Glomerular endothelial cell (primary cell): Measurements from ENCODE around the gene HOXA10. TPM values are rescaled to one million over a fixed set of nuclear protein-coding genes. Genes with fewer than 3 reads are reported as not detected.

Source experiments
- DNase-seq: peaks from one replicate; pipeline ENCODE4 v3.0.0-alpha.2; 2011; ENCODE audit warnings: low read depth, low spot score; ENCODE audit errors: extremely low read depth
- total RNA-seq: library from RNA; depleted of rRNA; stranded (reverse); fragments of >200 nt; gene quantifications from 2 replicates; pipeline ENCODE4 v1.2.3, GENCODE V29; 2015

Gene HOXA10
- total RNA-seq, 1 donor from 2014 or later: 8.1 TPM

DNA sequence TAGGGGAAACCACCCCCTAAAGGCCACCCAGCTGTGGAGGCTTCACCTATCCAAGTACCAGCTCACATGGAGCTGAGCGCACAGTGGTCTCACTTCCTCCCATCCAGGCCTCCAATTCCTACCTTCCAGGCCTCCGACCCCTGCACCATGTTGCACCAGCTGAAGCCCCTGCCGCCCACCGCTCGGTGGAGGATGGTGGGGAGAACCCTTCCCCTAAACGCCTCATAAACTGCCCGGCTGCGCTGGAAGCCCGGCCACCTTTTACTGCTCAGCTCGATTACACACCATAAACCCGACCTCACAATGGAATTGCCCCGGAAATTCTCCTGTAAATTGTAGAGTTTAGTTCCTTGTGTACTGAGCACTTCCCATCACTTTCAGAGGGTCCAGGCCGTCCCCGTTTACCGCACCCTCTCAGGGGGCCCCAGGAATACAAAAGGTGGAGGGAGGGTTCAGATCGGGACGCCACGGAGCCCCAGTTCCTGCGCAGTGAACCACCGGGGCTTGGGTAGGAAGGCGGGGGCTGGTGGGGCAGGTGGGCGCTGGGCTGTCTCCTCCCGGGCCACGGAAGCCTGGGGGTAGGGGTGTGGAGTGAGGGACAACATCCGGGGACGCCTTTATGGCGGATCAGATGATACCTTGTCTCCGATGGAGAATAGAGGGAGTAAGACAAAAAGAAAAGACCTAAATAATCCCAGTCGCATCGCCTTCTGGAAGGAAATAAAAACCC, 16.3 kb downstream of the HOXA10 start:
- no peak for DNase-seq

DNA sequence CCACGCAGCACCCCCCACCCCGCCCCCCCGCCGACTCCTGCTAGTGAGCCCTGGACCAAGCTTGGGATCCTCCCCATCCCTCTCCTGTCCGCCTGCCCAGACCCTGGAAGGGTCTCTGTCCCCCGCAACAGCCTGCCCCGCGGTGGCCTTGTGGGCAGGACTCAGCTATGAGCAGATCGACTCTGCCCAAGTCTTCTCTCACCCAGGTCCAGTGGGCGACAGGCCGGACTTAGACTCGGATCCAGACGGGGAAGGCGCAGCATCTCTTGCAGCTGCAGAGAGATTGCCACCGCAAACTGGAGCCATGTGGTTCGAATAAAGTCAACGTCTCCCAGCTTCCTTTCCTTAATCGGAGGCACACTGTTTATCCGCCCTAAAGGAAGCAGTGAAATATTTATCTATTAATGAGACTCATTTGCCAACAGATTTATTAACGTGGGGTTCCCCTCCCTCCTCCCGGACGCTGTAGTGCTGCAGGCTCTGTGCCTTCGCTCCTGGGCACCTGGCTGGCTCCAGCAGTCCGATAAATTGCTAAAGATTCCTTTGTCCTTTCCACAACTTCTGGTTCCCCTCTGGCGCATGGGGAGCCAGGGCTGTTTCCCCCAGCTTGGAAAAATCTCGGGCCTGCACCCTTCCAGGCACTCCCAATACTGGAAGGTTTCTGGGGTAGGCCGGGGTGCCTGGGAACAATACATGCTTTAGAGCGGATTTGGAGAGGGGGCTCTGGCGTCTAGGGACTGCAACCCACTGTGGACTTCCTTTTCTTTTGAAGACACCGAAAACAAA, 17.0 kb downstream of the HOXA10 start:
- DNase-seq: no peak

DNA sequence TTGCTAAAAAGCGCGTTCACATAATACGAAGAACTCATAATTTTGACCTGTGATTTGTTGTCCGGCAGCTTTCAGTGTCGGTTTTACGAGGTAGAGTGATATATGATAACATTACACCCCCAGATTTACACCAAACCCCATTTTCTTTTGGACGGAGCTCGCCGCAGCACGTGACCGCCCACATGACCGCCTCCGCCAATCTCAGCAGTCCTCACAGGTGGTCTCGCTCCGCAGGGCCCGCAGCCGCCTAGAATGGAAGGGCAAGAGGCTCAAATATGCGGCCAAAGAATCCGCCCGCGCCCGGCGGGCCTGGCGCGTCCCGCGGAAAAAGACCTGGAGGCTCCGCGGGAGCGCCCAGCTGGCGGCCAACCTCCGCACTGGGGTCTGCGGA, 17.6 kb downstream of the HOXA10 start, which contains the start of gene HOXA7:
Gene HOXA7 (minus strand): TSS at position 168 of the 391 bp plus-strand sequence. CDS start 130 bp downstream, at position 38.
- DNase-seq: no peak

DNA sequence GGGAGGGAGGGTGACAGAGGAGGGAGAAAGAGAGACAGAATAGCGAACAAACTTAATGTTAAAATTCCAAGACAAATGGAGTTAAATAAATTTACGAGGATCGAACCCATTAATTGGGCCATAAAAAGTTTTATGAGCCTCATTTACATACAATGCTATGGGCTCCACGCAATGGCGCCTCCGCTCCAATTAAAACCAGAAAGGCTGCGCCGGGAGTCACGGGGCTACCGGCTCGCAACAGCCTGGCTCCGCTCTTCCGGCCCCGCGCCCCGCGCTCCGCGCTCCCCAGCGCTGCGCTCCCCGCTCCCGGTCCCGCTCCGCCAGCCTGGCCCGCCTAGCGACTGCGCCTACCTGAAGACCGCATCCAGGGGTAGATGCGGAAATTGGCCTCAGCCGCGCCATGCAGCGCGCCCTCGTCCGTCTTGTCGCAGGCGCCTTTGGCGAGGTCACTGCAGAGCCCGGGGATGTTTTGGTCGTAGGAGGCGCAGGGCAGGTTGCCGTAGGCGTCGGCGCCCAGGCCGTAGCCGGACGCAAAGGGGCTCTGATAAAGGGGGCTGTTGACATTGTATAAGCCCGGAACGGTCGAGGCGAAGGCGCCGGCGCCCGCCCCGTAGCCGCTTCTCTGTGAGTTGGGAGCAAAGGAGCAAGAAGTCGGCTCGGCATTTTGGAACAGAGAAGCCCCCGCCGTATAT, 18.2 kb downstream of the HOXA10 start:
- no peak for DNase-seq

DNA sequence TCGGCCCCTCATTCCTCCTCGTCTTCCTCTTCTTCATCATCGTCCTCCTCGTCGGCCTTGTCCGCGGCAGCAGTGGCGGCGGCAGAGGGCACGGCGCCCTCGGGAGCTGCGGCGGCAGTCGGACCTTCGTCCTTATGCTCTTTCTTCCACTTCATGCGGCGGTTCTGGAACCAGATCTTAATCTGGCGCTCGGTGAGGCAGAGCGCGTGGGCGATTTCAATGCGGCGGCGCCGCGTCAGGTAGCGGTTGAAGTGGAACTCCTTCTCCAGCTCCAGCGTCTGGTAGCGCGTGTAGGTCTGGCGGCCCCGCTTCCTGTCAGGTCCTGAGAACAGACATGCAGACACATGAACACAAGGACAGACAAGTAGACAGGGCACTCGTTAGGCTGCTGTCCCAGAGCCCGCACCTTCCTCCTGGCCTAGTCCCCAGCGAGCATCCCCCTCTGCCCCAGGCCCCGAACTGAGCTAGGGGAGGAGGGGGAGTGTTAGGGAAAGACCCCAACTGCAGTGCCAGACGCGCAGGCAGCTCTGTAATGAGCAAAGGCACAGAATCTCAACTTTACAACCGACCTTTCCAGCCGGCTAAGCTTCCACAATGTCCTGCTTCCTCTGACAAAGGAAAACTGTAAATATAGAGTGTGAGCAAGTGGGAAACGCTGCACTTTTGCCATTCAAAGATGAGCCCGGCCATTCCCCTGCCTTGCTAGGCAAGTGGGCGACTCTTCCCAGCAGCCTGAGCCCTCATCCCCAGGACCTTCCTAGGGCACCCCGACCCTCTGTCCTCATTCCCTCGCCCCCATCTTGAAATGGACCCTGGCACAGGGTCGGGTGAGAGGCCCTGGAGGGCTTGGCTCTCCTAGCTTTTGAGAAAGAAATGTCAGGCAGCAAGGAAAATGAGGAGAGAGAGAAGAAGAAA, 19.0 kb downstream of the HOXA10 start:
- DNase-seq: no peak

DNA sequence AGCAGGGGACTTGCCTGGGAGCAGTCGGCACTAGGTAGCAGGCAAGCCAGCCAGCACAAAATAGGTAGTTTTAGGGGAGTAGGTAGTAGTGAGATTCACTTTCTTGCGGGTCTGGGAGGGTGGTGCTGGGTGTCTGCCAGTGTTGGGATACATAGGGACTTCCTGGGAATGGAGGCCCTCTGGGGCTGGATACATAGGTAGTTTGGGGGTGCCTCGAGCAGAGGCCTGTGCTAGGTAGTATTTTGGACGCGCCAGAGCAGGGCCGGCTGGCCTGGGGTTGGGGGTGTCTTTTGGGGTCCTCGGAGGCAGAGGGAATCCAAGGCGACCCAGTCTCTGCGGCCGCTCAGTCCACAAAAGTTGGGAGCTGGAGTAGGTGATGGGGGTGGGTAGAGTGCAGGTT, 19.8 kb downstream of the HOXA10 start:
- DNase-seq: no peak

DNA sequence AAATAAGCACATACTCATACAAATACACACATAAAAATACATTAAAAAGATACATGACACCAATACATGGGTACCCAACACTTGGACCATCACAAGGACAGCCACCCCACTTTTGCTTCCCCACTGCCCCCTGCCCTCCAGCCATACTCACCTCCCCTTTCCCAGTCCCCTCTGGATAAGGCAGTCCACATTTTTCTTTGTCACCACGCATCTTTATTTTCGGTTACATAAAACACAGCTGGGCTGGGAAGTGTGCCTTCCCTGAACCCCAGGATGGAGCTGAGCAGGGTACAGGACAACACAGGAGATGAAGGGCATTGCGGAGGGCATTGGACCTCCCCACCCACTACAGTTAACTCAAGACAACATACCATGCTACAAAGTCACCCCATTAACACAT, 20.6 kb downstream of the HOXA10 start:
- no peak for DNase-seq

DNA sequence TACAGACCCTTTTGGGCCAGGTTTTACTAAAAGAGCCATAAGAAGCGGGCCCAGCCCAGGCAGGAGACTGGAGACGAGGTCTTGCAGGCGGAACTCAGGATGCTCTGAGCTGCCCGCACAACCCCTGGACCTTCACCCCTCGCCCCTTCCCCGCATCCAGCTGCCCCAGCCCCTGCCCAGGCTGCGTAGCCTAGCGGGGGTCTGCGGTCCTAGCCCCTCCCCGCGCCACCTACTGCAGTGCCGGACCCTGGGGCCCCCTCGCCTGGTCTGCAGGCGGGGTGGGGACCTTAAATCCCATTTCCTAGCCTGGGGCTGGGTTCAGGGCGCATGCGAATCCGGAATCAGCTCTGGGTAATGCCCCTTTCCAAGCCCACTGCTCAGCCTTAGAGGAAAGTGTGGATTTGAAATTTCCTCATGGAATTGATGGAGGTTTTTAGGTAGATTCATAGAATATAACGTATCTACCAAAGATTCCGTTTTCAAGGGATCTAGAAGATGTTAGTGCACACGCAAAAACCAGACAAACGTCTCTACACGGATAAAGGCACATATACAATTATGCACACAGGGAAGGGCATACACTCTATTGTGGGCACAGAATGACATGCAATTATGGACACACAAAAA, 21.2 kb downstream of the HOXA10 start:
- DNase-seq: no peak

DNA sequence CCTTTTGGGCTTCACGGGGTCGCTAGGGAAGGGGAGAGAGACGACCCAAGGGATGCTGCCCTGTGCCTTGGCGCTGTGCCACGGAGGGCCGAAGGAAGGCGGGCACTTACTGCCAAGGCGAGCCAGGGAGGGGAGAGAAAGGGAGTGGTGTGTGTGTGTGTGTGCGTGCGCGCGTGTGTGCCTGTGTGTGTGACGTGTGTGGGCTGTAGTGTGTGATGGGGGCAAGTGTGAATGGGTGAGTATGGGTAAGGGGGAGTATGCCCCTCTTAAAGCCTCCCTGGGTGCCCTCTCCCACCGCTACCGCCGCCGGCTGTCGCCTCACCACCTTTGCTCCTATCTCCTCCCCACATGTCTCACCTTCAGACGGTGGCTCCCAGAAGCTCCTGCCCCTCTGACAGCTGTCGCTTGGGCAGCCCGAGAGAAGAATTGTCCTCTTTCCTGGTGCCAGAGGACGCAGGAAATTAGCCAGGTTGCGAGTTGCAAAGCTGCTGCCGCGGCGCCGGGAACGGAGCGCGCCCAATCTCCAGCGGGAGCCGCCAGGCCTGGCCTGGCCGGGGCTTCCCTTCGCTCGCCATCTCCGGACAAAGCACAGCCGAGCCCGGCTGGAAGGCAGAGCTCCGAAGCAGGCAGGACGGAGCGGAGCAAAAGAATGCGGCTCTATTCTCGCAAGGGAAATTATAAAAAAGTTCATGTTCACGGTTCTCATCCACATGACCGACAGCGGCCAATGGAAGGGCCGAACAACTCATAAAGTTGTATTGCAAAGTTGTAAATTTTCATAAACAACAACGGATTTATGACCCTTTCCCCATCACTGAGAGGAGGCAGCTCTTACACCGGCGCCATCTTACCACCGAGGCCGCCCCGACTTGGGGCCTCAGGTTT, 21.9 kb downstream of the HOXA10 start, which contains the start of gene HOXA3:
Gene HOXA3 (minus strand): TSS at position 653 of the 885 bp plus-strand sequence. CDS start 41,943 bp downstream, outside the sequence.
- DNase-seq: no peak

DNA sequence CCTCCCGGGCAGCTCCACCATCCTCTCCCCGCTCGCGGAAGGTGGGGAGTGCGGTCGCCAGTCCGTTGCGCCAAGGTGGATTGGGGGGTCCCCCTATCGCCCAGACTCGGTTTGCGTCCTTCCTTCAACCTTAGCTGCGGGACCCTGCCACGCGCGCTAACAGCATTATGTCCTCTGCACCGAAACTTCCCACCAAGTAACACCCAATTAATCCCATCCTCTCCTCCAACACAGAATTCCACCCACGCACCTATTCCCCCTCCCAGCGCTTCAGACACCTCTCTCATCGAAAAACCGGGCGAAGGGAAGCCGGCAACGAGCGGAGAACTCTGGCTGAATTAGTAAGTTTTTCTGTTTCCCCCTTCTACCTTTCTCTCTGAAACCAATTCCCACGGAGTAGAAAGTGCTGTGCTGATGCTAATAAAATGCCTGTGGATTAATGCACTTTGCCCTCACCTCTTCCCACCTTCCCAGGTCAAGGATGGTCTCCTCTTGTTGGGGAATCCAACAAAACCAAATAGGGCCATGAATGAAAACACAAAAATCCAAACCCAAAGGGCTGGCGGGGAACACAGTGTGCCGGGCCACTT, 22.7 kb downstream of the HOXA10 start:
- no peak for DNase-seq

DNA sequence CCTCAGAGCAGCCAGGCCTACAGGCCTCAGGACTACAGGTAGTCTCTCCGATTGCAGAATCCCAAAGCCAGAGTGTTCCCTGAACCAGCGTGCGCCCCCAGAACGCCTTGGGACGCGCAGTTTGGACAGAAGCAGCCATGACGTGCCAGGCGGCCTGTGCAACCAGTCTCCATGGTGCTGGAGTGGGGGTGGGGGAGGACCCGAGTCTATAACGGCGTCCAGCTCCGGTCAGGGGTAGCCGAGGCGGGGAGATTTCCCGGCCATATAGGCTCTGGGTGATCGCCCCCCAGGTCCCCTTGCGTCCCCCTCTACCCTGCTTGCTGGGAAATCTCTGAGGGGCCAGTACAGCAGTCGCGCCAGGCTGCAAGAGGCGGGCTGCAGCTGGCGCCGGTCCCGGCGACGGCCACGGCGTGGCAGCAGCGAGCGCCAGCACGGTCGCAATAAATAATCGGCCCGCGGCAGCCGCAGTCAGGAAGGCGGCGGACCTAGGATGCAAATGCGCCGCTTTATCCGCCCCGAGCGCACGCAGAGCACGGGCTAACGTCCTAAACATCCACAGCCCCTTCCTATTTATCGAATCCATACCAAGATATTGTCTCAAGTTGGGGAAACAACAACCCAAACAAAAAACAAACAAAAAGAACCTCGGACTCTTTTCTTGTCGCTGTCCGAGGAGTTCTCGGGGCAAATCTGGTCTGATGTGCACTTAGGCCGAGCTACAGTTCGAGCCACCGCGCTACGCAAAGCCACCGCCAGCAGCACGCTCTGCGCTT, 23.4 kb downstream of the HOXA10 start:
- DNase-seq: no peak

DNA sequence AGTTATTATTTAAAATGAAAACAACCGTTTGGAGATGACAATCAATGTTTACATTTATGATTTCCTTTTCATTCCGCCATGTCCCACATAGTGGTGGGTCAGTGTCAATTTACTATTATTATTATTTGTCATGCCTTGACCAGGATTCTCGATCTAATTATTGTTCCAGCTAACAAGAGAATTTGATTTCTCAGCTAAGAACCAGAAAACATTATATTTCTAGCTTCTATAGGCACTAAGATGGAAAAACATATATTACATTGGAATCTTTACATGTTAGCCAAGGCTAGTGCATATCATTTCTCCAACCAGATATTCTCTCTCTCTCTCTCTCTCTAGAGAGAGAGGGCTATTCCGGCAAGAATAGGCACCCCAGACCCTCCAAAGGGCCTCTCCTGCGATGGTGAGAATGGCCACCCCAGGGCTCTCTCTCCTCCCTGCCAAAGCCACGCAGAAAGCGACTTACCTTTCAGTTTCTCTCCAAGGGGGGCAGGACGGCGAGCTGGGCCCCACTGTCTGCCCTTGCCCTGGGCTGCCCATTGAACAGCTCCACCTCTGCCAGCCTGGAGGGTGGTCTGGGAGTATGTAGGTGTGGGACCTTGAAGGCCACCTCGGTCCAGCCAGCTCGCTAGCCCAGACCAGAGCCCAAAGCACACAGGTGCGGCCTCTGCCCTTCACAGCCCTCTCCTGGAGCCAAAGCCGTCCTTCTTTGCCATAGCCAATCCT, 24.1 kb downstream of the HOXA10 start:
- DNase-seq: no peak

DNA sequence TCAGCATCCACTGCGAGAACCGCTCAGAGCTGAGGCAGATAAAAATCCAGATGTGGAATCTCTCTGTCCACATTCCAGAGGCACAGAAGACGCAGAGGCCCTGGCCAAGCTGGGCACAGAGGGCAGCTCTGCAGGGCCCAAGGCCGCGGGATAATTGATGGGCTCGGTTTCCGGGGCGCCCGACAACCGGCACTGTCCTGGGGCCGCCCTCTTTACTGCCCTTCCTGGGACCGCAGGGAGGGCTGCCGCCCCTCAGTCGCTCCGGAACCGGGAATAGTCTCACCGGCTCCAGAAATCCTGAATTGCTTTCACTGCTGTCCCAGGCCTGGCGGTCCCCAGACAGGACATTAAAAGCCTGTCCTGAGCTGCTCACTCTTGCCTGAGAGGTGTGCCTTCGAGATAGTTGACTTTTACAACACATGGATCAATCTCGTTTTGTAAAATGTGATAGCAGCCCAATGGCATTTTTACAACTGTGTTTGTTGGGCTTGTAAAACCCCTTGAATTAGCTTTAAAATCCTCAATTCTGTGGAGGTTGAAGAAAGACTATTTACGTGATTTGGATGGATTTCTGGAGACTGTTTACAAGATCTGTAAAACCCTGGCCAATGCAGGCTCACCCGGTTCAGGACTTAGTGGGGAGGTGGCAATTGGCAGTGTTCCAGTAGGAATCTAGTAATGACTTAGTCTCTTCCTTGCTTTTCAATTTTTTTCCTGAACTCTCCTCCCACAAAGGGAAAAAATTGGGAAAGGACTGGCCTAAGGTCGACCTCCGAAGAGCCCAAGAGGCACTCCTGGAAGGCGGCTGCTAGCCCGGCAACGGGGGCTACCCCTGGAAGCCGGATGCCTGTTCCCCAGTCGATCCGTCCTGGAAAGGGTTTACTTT, 25.1 kb downstream of the HOXA10 start:
- no peak for DNase-seq

DNA sequence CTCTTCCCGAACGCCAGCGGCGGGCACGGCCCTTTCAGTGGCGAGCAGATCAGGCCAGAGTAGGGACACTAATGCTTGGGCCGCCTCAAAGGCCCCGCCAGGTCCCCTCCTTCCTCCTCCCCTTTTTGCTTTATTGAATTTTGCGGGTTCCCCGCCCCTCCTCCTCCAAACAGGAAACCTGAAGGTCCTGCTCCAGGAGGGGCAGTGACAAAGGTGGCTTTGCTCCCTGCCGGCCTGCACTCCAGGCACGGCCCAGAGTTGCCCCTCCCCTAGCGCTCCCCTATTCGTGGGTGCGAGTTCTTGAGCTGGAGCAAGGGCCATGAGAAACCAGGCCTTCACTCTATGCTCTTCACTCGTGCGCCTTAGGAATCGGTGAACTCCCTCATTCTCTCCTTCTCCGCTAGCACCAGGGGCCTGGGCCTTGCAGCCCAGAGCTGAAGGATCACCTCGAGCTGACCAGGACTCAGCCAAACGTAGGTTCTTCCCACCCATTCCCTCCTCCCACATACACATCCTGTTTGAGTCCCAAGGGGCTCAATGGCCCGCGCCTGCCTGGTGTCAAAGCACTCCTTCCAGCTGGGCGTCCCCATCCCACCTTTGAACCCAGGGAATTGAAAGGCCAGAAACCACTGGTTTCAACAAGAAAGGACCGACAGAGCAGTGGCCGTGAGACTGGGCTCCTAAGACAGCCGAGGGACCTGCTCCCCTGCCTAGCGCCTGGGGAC, 25.9 kb downstream of the HOXA10 start:
- no peak for DNase-seq

DNA sequence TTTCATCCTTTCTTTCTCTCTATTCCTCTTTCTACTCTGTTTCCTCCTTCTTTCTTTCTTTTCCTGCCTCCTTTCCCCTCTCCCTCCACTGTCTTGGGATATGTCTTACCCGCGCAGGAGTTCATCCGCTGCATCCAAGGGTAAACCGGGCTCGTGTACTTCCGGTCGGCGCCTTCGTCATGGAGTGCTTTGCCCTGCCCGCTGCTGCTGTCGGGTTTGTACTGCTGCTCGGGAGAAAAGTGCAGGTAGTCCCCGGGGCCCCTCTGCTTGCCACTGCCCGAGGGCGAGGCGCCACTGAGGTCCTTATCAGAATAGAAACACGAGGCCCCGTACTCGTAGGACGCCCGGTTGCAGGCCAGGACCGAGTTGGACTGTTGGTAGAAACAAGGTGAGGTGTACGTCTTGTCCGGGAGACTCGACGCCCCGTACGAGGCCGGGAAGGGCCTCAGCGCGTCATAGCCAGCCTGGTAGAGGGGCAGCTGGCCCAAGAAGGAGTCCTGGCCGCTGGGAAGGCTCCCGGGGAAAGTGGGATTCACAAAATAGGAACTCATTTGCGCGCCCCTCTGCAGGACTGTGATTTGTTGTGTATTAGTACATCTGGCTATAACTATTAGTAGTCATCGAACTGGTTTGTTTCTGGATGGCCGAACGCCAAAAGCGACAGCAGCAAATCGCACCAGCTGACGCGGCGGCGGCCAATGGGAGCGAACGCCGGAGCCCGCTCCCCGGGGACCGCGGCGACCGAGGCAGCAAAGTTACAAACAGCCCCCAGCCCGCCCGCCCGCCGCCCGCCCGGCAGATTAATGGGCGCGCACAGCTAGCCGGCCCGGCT, 26.7 kb downstream of the HOXA10 start, which contains the start of gene HOXA6:
Gene HOXA6 (minus strand): TSS at position 576 of the 832 bp plus-strand sequence. CDS start 25 bp downstream, at position 551.
- DNase-seq: no peak
